NB4 (cell line): ENCODE measurements around the gene POM121C.
"Not testable (repeated sequence)": the region's sequence is repeated elsewhere in the genome, so short reads cannot be mapped to it uniquely, and the experiment has no call there.

Source experiments
- CTCF ChIP-seq: IDR thresholded peaks from one replicate; pipeline ENCODE4 v1.5.1; 2012; ENCODE audit warnings: low read depth, low read length
- POLR2A ChIP-seq: IDR thresholded peaks from 2 replicates; pipeline ENCODE4 v1.6.1; 2011; ENCODE audit warnings: mild to moderate bottlenecking; ENCODE audit not compliant: insufficient read length; ENCODE audit errors: extremely low read depth

DNA sequence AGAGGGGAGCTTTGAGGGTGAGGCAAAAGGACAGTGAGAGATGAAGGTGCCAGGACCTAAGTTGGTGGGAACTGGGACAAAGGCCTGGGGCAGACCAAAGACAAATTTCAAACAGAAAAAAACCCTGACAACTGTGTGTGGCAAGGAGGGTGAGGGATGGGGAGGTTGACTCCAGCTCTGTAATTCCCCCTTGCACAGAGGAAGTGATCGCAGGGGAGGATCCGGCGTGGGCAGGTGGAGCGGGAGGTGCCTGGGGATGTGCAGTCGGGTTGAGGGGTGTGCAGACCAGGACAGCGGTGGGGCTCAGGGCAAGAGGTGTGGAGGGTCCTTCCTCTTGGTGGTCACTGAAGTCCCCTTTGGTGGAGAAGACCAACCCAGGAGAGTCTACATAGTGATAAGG lies 85.5 kb downstream of the POM121C start:
- not testable (repeated sequence) for TF ChIP-seq CTCF, POLR2A
